Measurements from ENCODE around the gene RTL5.
A peak's percentile ranks its signal among the peaks of the same experiment; 100 is the strongest.

The RTL5 gene

DNA sequence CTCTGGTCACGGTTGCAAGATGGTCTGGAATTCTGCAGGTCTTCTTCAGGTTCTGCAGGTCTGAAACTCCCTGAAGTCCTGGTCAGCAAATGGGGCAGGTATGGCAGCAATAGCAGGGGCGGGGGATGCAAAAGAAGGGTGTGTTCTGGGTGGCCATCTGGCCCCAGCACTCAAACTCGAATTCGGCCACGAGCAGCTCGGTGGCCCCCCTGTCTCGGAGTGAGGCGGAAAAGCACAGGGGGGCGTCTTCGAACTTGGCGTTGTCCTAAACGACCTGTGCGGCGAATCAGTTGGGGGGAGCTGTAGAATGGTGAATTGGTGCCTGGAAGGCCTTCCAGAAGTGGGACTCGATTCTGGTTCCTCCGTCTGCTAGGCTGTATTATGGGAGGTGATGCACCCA, 2.1 kb downstream of the RTL5 start:
- DNase-seq = no peak

DNA sequence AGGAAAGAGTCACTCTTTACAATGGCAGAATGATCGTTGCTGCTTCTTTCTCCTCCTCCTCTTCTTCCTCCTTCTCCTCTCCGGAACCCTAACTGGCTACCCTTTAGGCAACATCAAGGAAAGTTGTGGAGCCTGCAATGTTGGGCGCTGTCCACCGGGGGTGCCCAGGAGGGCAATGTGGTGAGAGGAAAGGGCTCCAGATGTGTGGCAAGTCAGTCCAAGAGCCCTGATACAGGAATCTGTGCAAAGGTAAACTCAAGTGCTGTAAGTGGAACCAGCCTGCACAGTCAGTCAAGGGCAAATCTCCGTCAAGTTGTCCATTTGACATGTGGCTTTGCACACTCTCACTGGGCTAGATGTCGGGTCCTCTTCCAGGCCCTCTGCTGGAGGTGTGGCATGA, 2.8 kb downstream of the RTL5 start:
- no peak for DNase-seq

DNA sequence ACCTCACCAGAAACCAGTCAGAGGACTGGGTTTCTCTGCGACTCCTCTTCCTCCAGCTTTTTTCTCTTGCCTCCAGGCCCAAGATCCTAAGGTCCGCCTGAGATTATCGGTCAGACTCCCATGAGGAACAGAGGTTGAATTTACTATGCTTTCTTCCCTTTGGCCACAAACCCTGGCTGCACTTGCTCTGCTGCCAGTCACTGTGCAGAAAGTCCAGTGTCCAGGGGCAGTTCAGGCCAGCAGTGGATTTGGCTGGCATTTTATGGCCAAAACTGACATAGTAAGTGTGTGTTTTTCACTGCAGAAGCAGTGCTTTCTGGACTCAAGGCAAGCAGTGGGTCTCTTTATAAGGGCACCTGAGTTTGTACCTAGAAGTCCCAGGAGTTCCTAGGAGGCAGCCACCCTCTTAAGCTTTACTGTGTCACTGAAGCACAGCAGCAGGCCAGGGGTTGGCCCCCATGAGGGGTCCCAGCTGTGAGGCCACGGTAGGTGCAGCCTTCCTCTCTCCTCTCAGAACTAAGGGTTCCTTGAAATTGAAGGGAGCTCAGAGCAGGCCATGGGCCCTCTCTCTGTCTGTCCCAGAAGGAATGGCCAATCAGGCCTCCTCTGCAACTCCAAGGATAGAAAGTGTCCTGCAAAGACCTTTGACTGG, 3.4 kb downstream of the RTL5 start:
- DNase-seq = no peak

DNA sequence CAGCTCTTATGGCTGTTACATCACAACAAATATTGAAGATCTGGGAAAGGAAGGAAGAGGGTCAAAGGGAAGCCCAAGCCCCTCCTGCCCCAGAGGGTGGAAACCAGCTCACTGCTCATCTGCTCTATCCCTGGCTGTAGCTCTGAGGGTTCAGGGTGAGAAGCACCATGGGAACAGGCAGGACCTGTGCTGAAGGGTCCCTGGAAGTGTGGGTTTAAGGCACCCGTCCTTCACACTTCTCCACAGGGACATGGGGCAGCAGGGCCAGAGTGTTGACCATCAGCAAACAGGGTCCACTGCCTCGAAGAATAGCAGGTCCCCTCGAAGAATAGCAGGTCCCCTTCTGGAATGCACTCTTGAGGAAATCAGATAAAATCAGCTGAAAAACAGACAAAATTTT, 4.4 kb downstream of the RTL5 start:
- no peak for DNase-seq

DNA sequence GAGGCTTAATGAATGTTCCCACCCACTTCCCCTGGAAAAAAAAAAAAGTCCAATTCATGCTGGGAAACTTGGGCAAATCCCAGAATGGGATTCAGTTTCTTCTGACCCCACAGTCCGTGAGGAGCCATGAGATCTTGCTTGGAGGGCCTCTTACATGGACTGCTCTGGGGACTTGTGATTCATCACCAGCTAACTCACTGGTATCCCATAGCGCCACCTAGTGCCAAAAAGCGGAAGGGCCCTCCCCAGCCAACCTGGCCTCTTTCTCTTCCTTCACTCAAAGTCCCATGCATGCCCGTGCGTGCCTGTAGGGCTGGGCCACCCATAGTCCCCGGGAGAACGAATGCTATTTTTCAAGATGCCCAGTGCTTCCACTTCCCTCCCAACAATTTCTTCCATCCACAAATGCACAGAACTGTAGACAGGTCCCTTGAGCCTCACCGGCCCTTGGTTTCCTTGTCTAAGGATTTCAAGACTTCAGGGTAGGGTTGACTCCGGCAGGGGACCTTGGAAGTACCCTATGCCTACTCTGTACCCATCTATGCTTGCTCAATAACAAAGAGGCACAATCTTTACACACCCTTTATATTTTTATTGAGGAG, 5.1 kb downstream of the RTL5 start:
- peak; percentile 83 for DNase-seq

DNA sequence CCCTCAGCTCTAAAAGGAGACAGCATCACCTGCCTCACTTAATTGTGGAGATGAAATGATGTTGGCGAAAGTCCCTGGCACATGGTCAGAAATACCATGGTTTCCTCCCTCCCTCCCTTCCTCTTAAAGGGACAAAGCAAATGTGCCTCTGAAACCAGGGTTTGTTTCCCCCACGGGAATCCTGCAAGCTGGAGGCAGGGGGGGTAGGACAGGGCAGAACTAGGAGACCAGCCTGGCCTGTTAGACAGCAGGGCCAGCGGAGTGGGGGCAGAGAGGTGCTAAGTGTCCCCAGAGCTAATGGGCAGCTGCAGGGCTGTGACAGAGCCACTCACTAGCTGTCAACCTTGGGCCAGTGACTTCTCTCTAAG, 5.7 kb downstream of the RTL5 start:
- DNase-seq = no peak

DNA sequence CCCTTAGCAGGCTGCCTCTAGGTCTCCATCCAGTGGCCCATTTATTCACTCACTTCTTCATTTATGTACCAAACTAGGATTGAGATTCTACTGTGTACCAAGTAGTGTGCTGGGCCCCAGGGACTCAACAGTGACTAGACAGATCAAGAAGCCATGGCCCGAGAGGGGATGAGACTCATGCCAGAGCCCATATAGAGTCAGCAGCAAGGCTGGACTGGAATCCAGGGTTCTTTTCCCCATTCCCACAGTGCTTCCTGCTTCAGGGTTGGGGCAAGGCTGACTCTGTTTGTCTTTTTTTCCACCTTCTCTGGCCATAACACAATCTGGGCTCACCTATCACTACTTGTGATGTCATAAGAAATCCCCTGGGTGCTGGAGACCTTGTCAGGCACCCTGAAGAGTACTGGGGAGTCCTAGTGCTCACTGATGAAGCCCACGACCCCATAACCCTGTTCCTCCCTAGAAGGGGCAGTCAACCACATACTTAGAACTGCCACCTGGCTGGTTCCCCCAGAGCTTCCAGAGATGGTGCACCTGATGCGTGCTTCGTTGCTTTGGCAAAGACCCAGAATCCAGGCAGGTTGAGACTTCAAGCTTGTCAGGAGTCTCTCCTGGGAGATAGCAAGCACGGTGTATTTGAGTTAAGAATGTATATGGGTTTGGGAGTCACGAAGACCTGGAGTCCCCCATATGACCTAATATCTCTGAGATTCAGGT, 6.2 kb downstream of the RTL5 start:
- DNase-seq = no peak

DNA sequence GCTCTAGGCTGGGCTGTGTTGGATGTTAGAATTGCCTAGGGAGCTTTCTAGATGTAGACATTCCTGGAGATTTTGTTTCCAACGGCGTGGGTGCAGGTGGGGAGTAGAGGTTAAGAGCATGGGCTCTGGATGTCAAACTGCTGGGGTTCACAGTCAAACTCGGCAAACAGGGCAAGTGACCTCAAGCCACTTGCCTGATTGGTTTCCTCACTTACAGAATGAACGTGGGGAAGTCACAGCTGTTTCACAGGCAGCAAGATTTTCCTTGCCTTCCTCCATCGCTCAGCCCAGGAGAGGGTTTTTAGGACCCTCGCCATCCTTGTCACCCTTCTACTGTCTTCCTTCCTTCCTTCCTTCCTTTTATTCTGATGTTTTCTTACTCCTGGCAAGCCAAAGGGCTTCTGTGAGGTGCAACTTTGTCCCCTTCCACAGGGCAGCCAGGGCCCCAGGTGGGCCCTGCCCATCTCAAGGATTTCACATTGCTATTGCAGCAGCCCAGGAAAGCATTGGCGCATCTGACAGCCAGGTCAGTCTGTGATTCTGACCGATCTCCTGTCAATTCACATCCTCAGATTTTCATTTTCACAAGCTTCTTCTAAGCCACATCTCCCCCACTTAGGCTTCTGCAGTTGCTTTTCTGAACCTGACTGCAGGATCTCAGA, 7.0 kb downstream of the RTL5 start:
- no peak for DNase-seq

DNA sequence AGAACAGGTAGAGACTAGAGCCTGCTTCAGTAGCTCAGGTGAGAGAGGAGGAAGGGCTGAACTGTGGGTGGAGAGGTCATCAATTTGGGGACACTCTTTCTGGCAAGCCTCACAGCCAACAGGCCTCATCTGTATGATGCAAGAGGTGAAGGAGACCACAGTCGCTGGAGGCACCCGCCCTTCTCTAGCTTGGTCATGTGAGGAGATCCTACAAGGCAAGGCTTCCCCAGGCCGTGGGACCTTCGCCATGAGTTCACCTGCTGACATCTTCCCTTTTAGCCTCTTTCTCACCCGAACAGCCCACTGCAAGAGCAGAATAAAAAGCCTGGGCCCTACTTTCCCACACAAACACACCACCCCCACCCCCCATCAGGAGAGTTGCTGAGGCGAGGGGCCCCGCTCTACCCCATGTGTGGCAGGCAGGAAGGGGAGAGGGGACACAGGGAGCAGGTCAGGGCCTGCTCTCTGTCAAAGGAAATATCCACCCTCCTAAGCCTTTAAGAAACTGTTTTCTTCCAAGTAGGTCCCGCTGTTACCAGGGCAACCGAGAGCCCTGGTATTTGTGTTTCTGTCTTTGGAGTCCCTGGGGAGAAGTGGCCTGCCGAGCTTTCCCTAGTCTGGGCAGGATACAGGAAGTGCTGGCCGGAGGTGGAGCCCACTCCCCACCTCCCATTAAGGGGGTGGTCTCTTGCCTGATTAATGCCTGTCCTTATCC, 8.1 kb downstream of the RTL5 start:
- DNase-seq = no peak

DNA sequence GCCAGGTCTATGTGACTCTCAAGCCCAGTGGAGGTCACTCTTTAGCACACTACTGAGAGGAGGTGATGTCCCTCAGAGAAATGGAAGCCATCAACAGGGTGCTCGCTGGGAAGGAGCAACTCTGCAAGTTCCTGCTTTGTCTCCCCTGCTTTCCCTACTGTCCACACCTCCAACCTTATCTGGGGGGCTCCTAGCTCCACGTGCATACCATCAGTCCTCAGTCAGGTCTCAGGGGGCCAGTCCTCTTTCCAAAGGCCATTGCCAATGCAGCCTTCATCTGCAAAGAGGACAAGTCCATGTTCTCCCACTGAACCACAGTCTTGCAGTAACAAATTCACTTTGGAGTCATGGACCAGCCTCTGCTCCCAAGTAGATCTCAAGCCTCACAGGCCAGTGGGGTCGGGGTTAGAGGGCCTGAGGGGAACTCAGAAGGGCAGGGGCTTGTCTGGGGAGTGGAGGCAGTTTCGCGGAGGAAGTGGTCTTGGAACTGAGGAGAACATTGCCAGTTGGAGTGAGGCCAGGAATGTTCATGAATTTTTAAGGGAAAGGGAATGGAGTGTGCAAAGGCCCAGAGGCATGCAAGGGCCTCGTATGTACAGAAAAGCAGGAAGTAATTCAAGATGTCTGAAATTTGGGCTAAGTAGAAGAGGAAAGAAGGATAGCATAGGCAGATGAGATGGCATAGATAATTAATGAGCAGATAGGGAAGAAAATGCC, 8.9 kb downstream of the RTL5 start:
- DNase-seq = no peak

DNA sequence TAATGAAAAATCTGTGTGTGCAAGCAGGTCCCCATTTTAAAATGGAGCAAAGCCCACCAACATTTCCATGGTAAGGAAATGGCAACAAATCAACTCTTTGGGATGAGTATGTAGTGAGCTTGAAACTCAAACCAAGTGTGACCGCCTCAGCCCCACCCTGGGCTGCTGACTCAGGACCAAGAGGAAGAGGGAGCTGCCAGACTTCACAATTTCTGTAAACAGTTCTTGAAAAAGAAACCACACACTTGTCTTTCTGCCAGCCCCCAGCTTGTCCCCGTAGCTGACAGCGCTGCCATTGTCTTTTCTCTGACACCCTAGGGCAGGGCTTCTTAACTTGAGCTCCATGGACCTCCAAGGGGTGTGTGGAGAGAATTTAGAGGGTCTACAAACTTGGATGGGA, 10.3 kb downstream of the RTL5 start:
- peak; percentile 60 for DNase-seq

DNA sequence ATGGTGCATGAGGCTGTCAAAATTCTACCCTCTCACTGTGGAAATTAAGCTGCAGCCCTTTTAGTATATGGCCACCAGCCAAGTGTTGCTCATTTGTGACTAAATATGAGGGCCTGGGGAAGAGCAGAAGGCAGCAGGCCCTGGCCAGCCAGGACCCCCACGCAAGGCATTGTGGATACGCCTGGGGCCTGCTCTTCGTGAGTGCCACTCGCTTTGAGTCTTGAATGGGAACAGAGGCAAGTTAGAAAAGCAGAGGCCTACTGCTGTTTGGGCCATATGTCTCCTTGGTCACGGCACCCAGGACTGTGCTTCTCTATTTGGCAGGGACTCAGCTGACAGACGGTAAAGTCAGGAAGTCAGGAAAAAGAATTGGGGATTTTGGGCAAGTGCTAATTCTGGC, 10.9 kb downstream of the RTL5 start:
- no peak for DNase-seq

DNA sequence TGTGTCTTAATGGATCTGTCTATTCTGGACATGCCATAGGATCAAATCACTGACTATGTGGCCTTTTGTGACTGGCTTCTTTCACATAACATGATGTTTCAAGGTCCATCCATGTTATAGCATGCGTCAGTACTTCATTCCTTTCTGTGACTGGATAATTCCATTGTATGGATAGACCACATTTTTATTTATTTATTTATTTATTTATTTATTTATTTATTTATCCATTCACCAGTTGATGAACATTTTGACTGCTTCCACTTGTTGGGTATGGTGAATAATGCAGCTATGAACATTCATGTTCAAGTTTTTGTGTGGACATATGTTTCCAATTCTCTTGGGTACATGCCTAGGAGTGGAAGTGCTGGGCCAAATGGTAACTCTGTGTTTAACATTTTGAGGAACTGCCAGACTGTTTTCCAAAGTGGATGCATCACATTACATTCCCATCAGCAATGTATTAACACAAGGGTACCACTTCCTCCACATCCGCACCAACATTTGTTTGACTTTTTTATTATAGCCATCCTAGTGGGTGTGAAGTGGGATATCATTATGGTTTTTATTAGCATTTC, 14.0 kb downstream of the RTL5 start:
- no peak for DNase-seq

DNA sequence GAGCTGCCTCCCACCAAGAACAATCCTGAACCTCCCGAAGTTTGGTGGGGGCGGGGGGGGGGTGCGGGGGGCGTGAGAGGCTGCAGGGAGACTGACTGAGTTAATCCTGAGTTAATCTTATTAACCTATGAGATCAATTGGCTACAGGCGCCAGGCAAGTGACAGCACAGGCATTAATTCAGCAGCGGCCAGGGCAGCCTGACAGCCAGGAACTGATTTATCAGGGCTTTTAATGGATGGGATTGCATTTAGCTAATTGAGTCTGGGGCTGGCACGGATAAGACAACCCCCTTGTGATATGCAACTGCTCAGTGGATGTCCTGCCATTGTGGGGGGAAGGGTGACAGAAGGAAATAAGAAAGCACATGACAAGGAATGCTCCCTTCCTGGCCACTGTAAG, 16.3 kb downstream of the RTL5 start:
- DNase-seq = no peak

DNA sequence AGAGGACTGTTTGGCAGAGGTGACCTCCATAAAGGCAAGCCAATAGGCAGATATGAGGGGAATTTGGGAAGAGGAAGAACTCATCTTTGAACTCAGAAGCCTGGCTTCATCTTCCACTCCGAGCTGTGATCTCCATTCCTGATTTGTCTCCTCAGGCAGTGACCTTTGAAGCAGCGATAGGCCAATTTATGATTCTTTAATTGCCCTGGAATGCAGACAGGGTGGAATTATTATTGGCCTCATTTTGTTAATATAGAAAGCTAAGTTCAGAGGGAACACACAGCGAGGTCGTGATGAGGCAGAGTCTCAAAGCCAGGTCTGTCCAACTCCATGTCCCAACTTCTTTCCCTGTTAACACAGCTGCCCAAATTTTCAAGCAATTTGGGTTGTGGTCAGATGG, 16.9 kb downstream of the RTL5 start:
- DNase-seq = no peak

DNA sequence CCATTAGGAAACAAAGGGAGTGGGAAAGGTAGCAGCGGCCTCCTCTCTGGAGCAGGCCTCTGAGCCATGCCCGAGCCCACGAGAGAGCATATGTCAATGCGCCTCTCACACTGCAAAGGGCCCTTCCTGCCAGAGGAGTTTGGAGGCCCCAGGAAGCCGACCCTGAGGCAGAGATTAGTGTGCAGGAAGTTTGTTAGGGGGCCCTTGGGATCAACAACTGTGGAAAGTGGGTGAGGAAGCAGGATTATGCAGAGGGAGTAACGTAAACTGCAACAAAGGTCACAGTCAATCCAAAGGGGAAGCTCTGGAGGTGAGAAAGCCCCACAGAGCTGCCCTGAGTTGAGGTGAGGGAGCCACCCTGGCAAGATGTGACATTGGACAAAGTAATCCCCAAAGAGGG, 17.4 kb downstream of the RTL5 start:
- DNase-seq = no peak

DNA sequence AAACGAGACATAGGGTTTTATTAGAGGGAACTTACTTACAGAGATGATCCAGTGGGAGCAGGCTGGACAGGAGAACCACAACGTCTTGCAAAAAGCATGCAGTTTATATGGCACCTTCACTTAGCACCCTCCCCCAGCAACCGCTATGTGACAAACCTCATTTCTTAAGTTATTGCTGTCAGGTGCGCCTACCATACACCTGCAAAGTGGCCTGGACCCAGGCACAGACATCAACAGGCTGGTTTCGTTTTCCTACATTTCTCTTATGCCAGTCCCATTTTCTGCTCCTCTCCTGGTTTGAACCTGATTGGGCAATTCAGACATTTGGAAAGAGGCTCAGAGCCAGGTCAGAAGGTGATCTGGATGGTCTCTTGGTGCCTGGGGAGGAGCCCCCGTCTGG, 18.3 kb downstream of the RTL5 start:
- DNase-seq = no peak

DNA sequence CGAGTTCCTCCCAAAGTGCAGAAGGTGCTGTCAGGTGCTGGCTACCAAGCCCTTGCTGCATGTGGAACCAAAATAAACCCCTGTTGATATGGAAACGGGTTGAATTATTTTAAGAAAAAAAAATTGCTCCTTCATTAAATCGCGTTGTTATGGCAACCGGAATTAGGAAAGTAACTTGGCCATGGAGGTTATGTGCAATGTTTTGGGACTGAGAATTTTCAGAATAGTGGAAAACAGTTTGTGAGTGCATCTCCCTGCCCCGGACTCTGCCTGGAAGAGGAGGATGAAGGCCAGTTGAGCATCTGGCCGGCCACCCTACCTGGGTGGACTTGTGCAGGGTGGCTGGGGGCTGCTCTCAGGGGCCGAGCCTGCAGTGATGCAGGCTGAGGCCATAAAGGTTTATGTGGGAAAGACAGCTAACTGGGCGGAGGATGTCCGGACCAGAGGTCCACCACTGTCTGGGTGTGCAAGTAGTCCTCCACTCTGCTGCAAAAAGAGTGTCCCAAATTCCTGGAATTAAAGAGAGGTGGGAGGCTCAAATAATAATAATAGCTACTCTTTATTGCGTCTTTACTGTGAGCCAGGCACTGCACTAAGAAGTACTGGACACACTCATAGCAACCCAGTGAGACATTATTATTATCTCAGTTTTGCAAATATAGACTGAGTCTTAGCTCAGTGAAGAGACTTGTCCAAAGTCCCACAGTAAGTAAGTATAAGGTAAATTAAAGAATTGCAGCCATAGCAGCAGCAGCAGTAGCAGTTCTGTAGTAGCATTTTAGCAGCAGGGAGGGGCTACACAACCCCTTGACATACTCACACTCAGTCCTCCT, 20.6 kb downstream of the RTL5 start:
- DNase-seq = no peak

DNA sequence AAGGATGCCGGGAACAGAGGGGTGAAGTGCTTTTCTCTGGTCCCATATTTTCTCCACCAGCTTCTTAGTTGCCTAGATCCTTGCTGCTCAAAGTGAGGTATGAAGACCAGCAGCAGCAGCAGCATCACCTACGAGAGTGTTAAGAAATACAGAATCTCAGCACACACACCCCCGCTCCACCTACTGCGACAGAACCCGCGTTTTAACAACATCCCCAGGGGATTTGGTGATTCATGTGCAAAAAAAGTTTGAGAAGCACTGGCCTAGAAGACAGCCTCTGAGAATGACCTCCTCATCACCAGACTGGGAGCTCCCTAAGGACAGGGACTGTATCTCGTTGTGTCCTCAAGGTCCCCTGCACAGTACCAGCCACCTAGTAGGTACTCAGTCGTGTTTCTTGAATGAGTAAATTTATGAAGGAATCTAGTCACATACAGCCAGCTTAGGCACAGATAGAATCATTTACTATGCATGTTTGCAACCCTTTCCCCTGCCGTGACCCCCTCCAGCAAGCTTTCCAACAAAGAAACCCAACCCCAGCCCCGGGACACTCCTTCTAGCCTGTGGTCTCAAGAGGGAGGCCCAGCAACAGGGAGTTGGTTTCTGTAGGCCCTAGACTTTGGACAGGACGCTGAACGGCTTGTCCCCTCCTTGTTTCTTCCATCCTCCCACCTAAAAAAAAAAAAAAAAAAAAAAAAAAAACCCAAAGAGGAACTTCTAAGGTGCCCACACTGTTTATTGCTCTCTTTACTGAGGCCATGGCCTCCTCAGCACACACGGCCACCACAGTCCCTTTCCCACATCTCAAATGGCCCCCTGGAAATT, 21.5 kb downstream of the RTL5 start:
- no peak for DNase-seq

DNA sequence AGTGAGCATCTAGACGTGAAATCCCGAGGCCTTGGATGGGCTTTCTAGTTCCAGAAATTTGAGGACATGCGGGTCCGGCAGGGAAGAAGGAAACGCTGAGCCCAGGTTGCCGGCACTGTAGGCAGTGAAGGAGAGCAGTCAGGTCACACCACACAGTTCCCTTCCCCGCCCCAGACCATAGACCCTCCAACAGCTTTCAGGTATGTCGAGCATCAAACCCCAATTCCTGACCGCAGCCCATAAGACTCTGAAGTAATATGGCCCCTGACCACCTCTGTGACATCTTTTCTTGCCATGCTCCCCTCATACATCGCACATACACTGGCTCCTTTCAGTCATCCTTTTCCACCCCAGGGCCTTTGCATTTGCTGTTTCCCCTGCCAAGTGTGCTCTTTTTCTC, 23.0 kb downstream of the RTL5 start:
- no peak for DNase-seq
